Measurements from ENCODE around the gene BMERB1.

The BMERB1 gene

GRCh38 chr16:15498427-15499175, 64.2 kb downstream of the BMERB1 start:
- no peaks in the 10 kb centered on the region for H3K36me3 ChIP-seq (ENCODE audit: control insufficient read depth, insufficient read depth, low read length)
- no peak overlapping the region for H3K4me3 ChIP-seq (ENCODE audit: low read depth, low read length)
- H3K9ac ChIP-seq (ENCODE audit: low read length) = no peak overlapping the region
- H3K27ac ChIP-seq (ENCODE audit: low read depth, low read length) = no peak overlapping the region
- peaks cover 9% of the 10 kb centered on the region; the same call in 1 of the 2 replicates for H3K9me3 ChIP-seq (ENCODE audit: control insufficient read depth, insufficient read depth, low read depth, low read length)
- H3K27me3 ChIP-seq (ENCODE audit: control insufficient read depth, insufficient read depth, low read length) = no peaks in the 10 kb centered on the region
- peaks cover 17% of the 10 kb centered on the region for H3K4me1 ChIP-seq (ENCODE audit: control insufficient read depth, insufficient read depth, low read length)

GRCh38 chr16:15502041-15502725, 67.8 kb downstream of the BMERB1 start:
- Histone ChIP-seq H3K9ac (ENCODE audit: low read length) (no peak overlapping the region), H3K9me3 (ENCODE audit: control insufficient read depth, insufficient read depth, low read depth, low read length) (no peaks in the 10 kb centered on the region), H3K36me3 (ENCODE audit: control insufficient read depth, insufficient read depth, low read length) (no peaks in the 10 kb centered on the region), H3K27me3 (ENCODE audit: control insufficient read depth, insufficient read depth, low read length) (no peaks in the 10 kb centered on the region), H3K4me1 (ENCODE audit: control insufficient read depth, insufficient read depth, low read length) (peaks cover 18% of the 10 kb centered on the region), H3K27ac (ENCODE audit: low read depth, low read length) (no peak overlapping the region), H3K4me3 (ENCODE audit: low read depth, low read length) (no peak overlapping the region)

- Histone ChIP-seq H3K4me3 (ENCODE audit: low read depth, low read length) (no peak overlapping the region), H3K36me3 (ENCODE audit: control insufficient read depth, insufficient read depth, low read length) (no peaks in the 10 kb centered on the region), H3K9ac (ENCODE audit: low read length) (no peak overlapping the region), H3K27ac (ENCODE audit: low read depth, low read length) (no peak overlapping the region), H3K27me3 (ENCODE audit: control insufficient read depth, insufficient read depth, low read length) (no peaks in the 10 kb centered on the region), H3K4me1 (ENCODE audit: control insufficient read depth, insufficient read depth, low read length) (peaks cover 36% of the 10 kb centered on the region), H3K9me3 (ENCODE audit: control insufficient read depth, insufficient read depth, low read depth, low read length) (no peaks in the 10 kb centered on the region)
These were observed 72.1 kb downstream of the BMERB1 start for GRCh38 chr16:15506441-15506840.

GRCh38 chr16:15507301-15507958, 73.0 kb downstream of the BMERB1 start:
- H3K4me1 ChIP-seq (ENCODE audit: control insufficient read depth, insufficient read depth, low read length) = peaks cover 30% of the 10 kb centered on the region
- no peak overlapping the region for H3K4me3 ChIP-seq (ENCODE audit: low read depth, low read length)
- H3K27me3 ChIP-seq (ENCODE audit: control insufficient read depth, insufficient read depth, low read length) = no peaks in the 10 kb centered on the region
- no peak overlapping the region for H3K9ac ChIP-seq (ENCODE audit: low read length)
- H3K27ac ChIP-seq (ENCODE audit: low read depth, low read length) = no peak overlapping the region
- no peaks in the 10 kb centered on the region for H3K36me3 ChIP-seq (ENCODE audit: control insufficient read depth, insufficient read depth, low read length)
- no peaks in the 10 kb centered on the region for H3K9me3 ChIP-seq (ENCODE audit: control insufficient read depth, insufficient read depth, low read depth, low read length)

- no peaks in the 10 kb centered on the region for H3K9me3 ChIP-seq (ENCODE audit: control insufficient read depth, insufficient read depth, low read depth, low read length)
- H3K27me3 ChIP-seq (ENCODE audit: control insufficient read depth, insufficient read depth, low read length) = no peaks in the 10 kb centered on the region
- H3K9ac ChIP-seq (ENCODE audit: low read length) = no peak overlapping the region
- H3K36me3 ChIP-seq (ENCODE audit: control insufficient read depth, insufficient read depth, low read length) = no peaks in the 10 kb centered on the region
- no peak overlapping the region for H3K4me3 ChIP-seq (ENCODE audit: low read depth, low read length)
- H3K27ac ChIP-seq (ENCODE audit: low read depth, low read length) = no peak overlapping the region
- peaks cover 25% of the 10 kb centered on the region for H3K4me1 ChIP-seq (ENCODE audit: control insufficient read depth, insufficient read depth, low read length)
These were observed 73.7 kb downstream of the BMERB1 start for GRCh38 chr16:15507959-15508627.

GRCh38 chr16:15509051-15509592, 74.7 kb downstream of the BMERB1 start:
- Histone ChIP-seq H3K36me3 (ENCODE audit: control insufficient read depth, insufficient read depth, low read length) (no peaks in the 10 kb centered on the region), H3K9me3 (ENCODE audit: control insufficient read depth, insufficient read depth, low read depth, low read length) (no peaks in the 10 kb centered on the region), H3K4me1 (ENCODE audit: control insufficient read depth, insufficient read depth, low read length) (peaks cover 25% of the 10 kb centered on the region), H3K27me3 (ENCODE audit: control insufficient read depth, insufficient read depth, low read length) (no peaks in the 10 kb centered on the region), H3K4me3 (ENCODE audit: low read depth, low read length) (no peak overlapping the region), H3K9ac (ENCODE audit: low read length) (peak overlapping the region; percentile 65), H3K27ac (ENCODE audit: low read depth, low read length) (peak overlapping the region; percentile 2; the same call in 1 of the 2 replicates)

GRCh38 chr16:15509593-15510535, 75.5 kb downstream of the BMERB1 start:
- Histone ChIP-seq H3K4me1 (ENCODE audit: control insufficient read depth, insufficient read depth, low read length) (peaks cover 25% of the 10 kb centered on the region), H3K36me3 (ENCODE audit: control insufficient read depth, insufficient read depth, low read length) (no peaks in the 10 kb centered on the region), H3K9ac (ENCODE audit: low read length) (peak overlapping the region; percentile 65), H3K27ac (ENCODE audit: low read depth, low read length) (peak overlapping the region; percentile 2; the same call in 1 of the 2 replicates), H3K27me3 (ENCODE audit: control insufficient read depth, insufficient read depth, low read length) (no peaks in the 10 kb centered on the region), H3K9me3 (ENCODE audit: control insufficient read depth, insufficient read depth, low read depth, low read length) (no peaks in the 10 kb centered on the region), H3K4me3 (ENCODE audit: low read depth, low read length) (no peak overlapping the region)

GRCh38 chr16:15510992-15511391, 76.6 kb downstream of the BMERB1 start:
- Histone ChIP-seq H3K36me3 (ENCODE audit: control insufficient read depth, insufficient read depth, low read length) (no peaks in the 10 kb centered on the region), H3K9me3 (ENCODE audit: control insufficient read depth, insufficient read depth, low read depth, low read length) (no peaks in the 10 kb centered on the region), H3K27ac (ENCODE audit: low read depth, low read length) (no peak overlapping the region), H3K27me3 (ENCODE audit: control insufficient read depth, insufficient read depth, low read length) (no peaks in the 10 kb centered on the region), H3K9ac (ENCODE audit: low read length) (no peak overlapping the region), H3K4me1 (ENCODE audit: control insufficient read depth, insufficient read depth, low read length) (peaks cover 25% of the 10 kb centered on the region), H3K4me3 (ENCODE audit: low read depth, low read length) (no peak overlapping the region)

- H3K4me3 ChIP-seq (ENCODE audit: low read depth, low read length) = no peak overlapping the region
- H3K9ac ChIP-seq (ENCODE audit: low read length) = no peak overlapping the region
- no peaks in the 10 kb centered on the region for H3K9me3 ChIP-seq (ENCODE audit: control insufficient read depth, insufficient read depth, low read depth, low read length)
- peaks cover 25% of the 10 kb centered on the region for H3K4me1 ChIP-seq (ENCODE audit: control insufficient read depth, insufficient read depth, low read length)
- H3K27ac ChIP-seq (ENCODE audit: low read depth, low read length) = no peak overlapping the region
- no peaks in the 10 kb centered on the region for H3K36me3 ChIP-seq (ENCODE audit: control insufficient read depth, insufficient read depth, low read length)
- no peaks in the 10 kb centered on the region for H3K27me3 ChIP-seq (ENCODE audit: control insufficient read depth, insufficient read depth, low read length)
These were observed 77.5 kb downstream of the BMERB1 start for GRCh38 chr16:15511759-15512487.

All from HUES6 (cell line).